AG04449 (cell line): Measurements from ENCODE around the gene WDR70.
"Not testable (repeated sequence)": the region's sequence is repeated elsewhere in the genome, so short reads cannot be mapped to it uniquely, and the experiment has no call there.

Source experiments
- CTCF ChIA-PET: fragments of 350-600 bp; formaldehyde crosslinking; extraction: SDS; loops from one replicate; lab custom pipeline; 2021; ENCODE audit warnings: antibody characterized with exemption; lab: Yijun Ruan, JAX
- POLR2A ChIA-PET: fragments of 400-600, 350-600 bp; formaldehyde crosslinking; extraction: SDS; loops from one replicate; lab custom pipeline; 2020; ENCODE audit warnings: antibody characterized with exemption, inconsistent platforms; lab: Yijun Ruan, JAX
- DNase-seq: peaks from one replicate; pipeline ENCODE4 v3.0.0-alpha.2; 2010; ENCODE audit warnings: low read depth, low spot score
- H3K4me3 ChIP-seq: 2 replicates; pipeline ENCODE4 v1.5.1; 2011; ENCODE audit warnings: low read depth, mild to moderate bottlenecking, control low read depth, low read length
- TF ChIP-seq, protein P1 (sequence below): IDR thresholded peaks from one replicate; pipeline ENCODE4 v1.5.1; 2011; ENCODE audit warnings: mild to moderate bottlenecking, moderate library complexity, low read length, control low read depth, inconsistent platforms; ENCODE audit not compliant: insufficient read depth; ENCODE audit errors: missing control alignments

Gene WDR70

DNA sequence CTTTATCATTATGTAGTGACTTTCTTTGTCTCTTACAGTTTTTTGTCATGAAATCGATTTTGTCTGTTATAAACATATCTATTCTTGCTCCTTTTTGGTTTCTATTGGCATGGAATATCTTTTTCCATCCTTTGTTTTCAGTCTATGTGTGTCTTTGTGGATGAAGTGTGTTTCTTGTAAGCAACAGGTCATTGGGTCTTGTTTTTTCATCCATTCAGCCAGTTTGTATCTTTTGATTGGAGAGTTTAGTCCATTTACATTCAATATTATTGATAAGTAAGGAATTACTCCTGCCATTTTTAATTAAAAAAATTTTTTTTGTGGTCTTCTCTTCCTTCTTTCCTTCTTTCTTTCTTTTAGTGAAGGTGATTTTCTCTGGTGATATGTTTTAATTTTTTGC, 266.6 kb downstream of the WDR70 start:
- CTCF ChIA-PET, result no interaction called here
- no peak overlapping the region for H3K4me3 ChIP-seq
- no peak for DNase-seq
- POLR2A ChIA-PET, result no interaction called here
- TF ChIP-seq, protein P1, sequence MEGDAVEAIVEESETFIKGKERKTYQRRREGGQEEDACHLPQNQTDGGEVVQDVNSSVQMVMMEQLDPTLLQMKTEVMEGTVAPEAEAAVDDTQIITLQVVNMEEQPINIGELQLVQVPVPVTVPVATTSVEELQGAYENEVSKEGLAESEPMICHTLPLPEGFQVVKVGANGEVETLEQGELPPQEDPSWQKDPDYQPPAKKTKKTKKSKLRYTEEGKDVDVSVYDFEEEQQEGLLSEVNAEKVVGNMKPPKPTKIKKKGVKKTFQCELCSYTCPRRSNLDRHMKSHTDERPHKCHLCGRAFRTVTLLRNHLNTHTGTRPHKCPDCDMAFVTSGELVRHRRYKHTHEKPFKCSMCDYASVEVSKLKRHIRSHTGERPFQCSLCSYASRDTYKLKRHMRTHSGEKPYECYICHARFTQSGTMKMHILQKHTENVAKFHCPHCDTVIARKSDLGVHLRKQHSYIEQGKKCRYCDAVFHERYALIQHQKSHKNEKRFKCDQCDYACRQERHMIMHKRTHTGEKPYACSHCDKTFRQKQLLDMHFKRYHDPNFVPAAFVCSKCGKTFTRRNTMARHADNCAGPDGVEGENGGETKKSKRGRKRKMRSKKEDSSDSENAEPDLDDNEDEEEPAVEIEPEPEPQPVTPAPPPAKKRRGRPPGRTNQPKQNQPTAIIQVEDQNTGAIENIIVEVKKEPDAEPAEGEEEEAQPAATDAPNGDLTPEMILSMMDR, result no peak

DNA sequence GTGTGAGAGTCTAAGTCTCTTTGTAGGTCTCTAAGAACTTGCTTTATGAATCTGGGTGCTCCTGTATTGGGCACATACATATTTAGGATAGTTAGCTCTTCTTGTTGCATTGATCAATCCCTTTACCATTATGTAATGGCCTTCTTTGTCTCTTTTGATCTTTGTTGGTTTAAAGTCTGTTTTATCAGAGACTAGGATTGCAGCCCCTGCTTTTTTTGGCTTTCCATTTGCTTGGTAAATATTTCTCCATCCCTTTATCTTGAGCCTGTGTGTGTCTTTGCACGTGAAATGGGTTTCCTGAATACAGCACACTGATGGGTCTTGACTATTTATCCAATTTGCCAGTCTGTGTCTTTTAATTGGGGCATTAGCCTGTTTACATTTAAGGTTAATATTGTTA, 275.4 kb downstream of the WDR70 start:
- H3K4me3 ChIP-seq, POLR2A ChIA-PET, CTCF ChIA-PET, DNase-seq: not testable (repeated sequence)

DNA sequence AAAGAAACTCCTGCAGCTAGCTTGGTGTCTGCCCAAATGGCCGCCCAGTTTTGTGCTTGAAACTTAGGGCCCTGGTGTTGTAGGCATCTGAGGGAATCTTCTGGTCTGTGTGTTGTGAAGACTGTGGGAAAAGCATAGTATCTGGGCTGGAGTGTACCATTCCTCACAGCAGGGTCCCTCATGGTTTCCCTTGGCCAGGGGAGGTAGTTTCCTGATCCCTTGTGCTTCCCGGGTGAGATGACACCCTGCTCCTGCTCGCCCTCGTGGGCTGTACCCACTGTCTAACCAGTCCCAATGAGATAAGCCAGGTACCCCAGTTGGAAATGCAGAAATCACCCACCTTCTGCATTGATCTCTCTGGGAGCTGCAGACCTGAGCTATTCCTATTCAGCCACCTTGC, 277.9 kb downstream of the WDR70 start:
- CTCF ChIA-PET, result no interaction called here
- no peak overlapping the region for H3K4me3 ChIP-seq
- POLR2A ChIA-PET, result no interaction called here
- no peak for DNase-seq
- TF ChIP-seq, protein P1, result no peak

DNA sequence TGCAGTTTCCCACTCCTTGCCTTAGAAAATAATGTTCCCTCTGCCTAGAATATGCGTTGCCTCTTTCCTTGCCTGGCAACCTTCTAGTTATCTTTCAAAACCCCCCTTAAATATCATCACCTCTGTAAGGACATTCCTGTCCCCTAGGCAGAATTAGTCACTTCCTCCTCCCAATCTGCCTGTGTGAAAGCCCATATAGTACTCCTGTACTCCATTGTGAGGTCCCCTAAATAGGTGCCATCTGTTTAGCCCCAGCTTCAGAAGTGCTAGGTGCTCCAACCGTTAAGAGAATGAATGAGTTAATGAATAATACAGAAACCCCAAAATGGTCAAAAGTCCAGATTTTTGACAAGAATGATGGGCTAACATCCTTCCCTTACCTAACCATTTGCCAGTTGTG, 279.3 kb downstream of the WDR70 start:
- TF ChIP-seq, protein P1, result no peak
- no peak for DNase-seq
- CTCF ChIA-PET, result no interaction called here
- POLR2A ChIA-PET, result no interaction called here
- H3K4me3 ChIP-seq, result no peak overlapping the region

DNA sequence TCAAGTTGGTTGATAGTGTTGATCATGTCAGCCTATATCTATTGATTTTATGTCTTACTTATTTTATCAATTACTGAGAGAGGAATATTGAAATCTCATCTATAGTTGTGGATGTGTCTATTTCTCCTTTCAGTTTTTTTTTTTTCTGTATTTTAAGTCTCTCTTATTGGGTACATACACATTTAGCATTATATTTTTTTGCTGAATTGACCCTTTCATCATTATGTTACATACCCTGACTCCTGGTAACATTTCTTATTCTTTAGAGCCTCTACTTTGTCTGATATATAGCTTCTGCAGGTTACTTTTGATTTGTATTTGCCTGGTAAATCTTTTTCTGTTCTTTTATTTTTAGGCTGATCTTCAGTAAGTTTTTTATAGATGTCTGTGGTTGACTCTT, 281.2 kb downstream of the WDR70 start:
- DNase-seq, result no peak
- ChIA-PET CTCF (interaction anchor here (0.6 kb wide), 1 partner anchor 327 kb away, joined by 3 read pairs; no protein-coding TSS in a partner anchor), POLR2A (no interaction called here)
- H3K4me3 ChIP-seq, result no peak overlapping the region
- TF ChIP-seq, protein P1, result no peak

DNA sequence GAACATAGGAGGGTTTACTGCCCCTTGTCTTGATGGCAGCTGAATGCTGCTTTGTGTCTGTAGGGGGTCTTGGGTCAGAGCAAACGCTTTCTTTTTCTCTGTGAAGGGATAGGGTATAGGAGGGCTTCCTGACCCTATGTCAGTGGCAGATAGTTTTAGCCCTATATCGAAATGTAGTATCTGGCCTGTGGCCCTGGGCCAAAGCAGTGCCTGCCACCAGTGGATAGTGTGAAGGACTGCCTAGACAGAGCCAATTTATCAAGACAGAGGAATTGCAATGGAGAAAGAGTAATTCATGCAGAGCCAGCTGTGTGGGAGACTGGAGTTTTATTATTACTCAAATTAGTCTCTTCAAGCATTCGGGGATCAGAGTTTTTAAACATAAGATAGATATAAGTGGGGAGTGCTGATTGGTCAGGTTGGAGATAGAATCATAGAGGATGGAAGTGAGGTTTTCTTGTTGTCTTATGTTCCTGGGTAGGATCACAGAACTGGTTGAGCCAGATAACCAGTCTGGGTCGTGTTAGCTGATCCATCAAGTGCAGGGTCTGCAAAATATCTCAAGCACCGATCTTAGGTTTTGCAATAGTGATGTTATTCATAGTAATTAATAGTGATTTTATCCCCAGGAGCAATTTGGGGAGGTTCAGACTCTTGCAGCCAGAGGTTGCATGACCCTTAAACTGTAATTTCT, 282.3 kb downstream of the WDR70 start:
- no peak for DNase-seq
- no peak overlapping the region for H3K4me3 ChIP-seq
- POLR2A ChIA-PET, result no interaction called here
- CTCF ChIA-PET, result no interaction called here
- TF ChIP-seq, protein P1, result no peak

DNA sequence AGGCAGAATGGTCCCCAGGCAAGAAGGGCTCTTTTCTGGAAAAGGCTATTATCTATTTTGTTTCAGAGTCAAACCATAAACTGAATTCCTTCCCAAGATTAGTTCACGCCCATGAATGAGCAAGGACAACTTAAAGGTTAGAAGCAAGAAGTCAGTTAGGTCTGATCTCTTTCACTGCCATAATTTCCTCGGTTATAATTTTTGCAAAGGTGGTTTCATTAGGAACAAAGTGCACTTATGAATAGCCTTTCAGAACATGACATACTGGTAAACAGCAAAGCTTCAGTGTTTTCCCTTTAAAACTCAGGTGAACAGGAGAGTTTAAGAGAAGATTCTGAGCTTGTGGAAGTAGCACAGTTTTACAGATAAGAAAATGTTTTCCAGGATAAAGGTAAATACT, 282.8 kb downstream of the WDR70 start:
- CTCF ChIA-PET, result no interaction called here
- TF ChIP-seq, protein P1, result no peak

More for the DNA sequence above, 282.8 kb downstream of the WDR70 start:
- no peak overlapping the region for H3K4me3 ChIP-seq
- POLR2A ChIA-PET, result no interaction called here
- no peak for DNase-seq
